Measurements from ENCODE around the gene RESF1.

DNA sequence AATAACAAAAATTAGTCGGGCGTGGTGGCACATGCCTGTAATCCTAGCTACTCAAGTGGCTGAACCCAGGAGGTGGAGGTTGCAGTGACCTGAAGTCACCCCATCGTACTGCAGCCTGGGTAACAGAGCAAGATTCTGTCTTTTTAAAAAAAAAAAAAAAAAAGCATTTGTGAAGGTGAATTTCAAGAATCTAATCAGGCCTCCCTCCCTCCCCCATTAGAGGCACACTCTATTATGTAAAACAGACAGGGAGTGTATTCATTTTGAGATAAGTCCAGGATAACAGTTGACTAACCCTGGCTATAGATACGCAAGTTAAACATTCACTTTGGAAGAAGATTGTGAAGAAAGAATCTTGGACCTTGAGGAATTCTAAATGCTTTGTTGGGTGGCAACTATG is 2.9 kb downstream of the RESF1 start:
- TF ChIP-seq, protein P1, sequence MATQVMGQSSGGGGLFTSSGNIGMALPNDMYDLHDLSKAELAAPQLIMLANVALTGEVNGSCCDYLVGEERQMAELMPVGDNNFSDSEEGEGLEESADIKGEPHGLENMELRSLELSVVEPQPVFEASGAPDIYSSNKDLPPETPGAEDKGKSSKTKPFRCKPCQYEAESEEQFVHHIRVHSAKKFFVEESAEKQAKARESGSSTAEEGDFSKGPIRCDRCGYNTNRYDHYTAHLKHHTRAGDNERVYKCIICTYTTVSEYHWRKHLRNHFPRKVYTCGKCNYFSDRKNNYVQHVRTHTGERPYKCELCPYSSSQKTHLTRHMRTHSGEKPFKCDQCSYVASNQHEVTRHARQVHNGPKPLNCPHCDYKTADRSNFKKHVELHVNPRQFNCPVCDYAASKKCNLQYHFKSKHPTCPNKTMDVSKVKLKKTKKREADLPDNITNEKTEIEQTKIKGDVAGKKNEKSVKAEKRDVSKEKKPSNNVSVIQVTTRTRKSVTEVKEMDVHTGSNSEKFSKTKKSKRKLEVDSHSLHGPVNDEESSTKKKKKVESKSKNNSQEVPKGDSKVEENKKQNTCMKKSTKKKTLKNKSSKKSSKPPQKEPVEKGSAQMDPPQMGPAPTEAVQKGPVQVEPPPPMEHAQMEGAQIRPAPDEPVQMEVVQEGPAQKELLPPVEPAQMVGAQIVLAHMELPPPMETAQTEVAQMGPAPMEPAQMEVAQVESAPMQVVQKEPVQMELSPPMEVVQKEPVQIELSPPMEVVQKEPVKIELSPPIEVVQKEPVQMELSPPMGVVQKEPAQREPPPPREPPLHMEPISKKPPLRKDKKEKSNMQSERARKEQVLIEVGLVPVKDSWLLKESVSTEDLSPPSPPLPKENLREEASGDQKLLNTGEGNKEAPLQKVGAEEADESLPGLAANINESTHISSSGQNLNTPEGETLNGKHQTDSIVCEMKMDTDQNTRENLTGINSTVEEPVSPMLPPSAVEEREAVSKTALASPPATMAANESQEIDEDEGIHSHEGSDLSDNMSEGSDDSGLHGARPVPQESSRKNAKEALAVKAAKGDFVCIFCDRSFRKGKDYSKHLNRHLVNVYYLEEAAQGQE (IDR thresholded peaks at IDR 0.05; ENCODE audit: insufficient read depth in 1 of 2, low read depth in 2 of 2, low read length in 2 of 2) = no peak
- TF ChIP-seq POLR2AphosphoS5 (IDR thresholded peaks at IDR 0.05; ENCODE audit: low read depth, low read length) (no peak), SIN3A (IDR thresholded peaks at IDR 0.05; ENCODE audit: borderline replicate concordance, insufficient read depth, low read length) (no peak), TAF1 (IDR thresholded peaks at IDR 0.05; ENCODE audit: borderline replicate concordance, insufficient read depth, low read length) (no peak), FOXP2 (optimal IDR thresholded peaks at IDR 0.05; ENCODE audit: borderline replicate concordance, extremely low read depth, extremely low read length, insufficient read depth) (no peak)
